ENCODE measurements around the gene SLIT3.

Gene SLIT3

DNA sequence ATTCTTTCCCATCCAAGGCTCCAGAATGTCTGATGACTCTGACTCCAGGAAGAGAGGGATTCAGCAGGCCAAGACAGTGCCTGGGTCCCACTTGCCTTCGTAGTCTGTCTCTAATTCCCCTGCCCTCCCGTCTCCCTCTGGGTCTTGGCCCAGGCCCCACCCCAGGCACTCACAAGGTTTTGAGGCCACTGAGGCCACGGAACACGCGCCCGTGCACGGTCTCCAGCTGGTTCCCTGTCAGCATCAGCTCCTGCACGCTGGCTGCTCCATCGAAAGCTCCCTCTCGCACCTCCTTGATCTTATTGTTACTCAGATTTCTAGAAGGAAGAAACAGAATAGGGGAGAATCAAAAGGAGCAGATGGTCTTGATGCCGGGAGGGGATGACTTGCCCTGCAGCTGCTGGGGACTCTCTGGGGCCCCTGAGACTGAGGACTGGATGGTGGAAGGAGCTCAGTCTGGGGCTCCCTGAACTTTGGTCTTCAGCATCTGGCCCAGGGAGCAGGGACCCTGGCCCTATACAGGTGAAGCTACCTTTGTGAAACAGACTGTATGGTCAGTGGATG is 547.2 kb downstream of the SLIT3 start:
- no peaks in the 10 kb centered on the region for H3K36me3 ChIP-seq (ENCODE audit: insufficient read depth, low read length)
- no peaks in the 10 kb centered on the region for H3K79me2 ChIP-seq (ENCODE audit: insufficient read depth, low read length)
- H3K9ac ChIP-seq (ENCODE audit: low read depth, low read length), result no peak overlapping the region
- no peaks in the 10 kb centered on the region for H3K9me3 ChIP-seq (ENCODE audit: insufficient read depth, low read length, severe bottlenecking)
- DNase-seq (no peak), ATAC-seq (ENCODE audit: insufficient read depth, low read depth) (no peak)
- H4K20me1 ChIP-seq (ENCODE audit: insufficient read depth, low read length), result no peaks in the 10 kb centered on the region
- no peak for TF ChIP-seq EZH2 (IDR thresholded peaks at IDR 0.05; ENCODE audit: borderline replicate concordance, low read depth, low read length, severe bottlenecking)
- TF ChIP-seq, protein P1, sequence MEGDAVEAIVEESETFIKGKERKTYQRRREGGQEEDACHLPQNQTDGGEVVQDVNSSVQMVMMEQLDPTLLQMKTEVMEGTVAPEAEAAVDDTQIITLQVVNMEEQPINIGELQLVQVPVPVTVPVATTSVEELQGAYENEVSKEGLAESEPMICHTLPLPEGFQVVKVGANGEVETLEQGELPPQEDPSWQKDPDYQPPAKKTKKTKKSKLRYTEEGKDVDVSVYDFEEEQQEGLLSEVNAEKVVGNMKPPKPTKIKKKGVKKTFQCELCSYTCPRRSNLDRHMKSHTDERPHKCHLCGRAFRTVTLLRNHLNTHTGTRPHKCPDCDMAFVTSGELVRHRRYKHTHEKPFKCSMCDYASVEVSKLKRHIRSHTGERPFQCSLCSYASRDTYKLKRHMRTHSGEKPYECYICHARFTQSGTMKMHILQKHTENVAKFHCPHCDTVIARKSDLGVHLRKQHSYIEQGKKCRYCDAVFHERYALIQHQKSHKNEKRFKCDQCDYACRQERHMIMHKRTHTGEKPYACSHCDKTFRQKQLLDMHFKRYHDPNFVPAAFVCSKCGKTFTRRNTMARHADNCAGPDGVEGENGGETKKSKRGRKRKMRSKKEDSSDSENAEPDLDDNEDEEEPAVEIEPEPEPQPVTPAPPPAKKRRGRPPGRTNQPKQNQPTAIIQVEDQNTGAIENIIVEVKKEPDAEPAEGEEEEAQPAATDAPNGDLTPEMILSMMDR (IDR thresholded peaks at IDR 0.05; ENCODE audit: borderline replicate concordance, extremely low read depth, low read length, poor library complexity, severe bottlenecking), result no peak
- no peak overlapping the region for H3K4me2 ChIP-seq (ENCODE audit: insufficient read depth, low read length)
- H3K27ac ChIP-seq (ENCODE audit: low read length), result no peak overlapping the region
- H3K27me3 ChIP-seq (ENCODE audit: insufficient read depth, low read length, poor library complexity), result no peaks in the 10 kb centered on the region
- peaks cover 18% of the 10 kb centered on the region for H3K4me1 ChIP-seq (ENCODE audit: insufficient read depth, low read length)
- H3K4me3 ChIP-seq (ENCODE audit: low read depth in 1 of 2, low read length in 2 of 2), result no peak overlapping the region
- no peak overlapping the region for H2AFZ ChIP-seq (ENCODE audit: low read depth, low read length)

DNA sequence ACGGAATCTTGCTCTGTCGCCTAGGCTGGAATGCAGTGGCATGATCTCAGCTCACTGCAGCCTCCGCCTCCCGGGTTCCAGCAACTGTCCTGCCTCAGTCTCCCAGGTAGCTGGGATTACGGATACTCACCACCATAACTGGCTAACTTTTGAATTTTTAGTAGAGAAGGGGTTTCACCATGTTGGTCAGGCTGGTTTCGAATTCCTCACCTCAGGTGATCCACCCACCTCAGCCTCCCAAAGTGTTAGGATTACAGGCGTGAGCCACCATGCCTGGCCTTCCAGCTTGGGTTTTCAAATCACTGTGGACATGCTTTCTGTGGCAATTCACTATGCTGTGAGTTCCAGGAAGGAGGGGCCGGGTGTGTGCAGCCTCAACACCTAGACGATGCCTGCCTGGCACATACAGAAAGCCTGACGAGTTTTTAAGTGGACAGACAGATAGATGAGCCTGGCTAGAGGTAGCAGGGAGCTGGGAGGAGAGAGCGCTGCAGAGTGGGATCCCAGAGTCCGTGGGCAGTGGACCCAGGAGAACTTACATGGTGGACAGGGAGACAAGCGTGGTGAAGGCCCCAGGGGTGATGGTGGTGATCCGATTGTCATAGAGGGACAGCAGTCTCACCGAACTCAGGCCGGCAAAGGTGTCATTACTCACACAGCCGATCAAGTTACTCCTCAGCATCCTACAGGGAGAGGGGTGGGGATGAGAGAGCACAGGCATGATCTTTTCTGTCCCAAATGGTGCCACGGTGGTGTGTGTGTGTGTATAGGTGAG is 548.3 kb downstream of the SLIT3 start:
- no peaks in the 10 kb centered on the region for H3K27me3 ChIP-seq (ENCODE audit: insufficient read depth, low read length, poor library complexity)
- TF ChIP-seq EZH2 (IDR thresholded peaks at IDR 0.05; ENCODE audit: borderline replicate concordance, low read depth, low read length, severe bottlenecking), result no peak
- TF ChIP-seq, protein P1 (IDR thresholded peaks at IDR 0.05; ENCODE audit: borderline replicate concordance, extremely low read depth, low read length, poor library complexity, severe bottlenecking), result no peak
- H3K4me3 ChIP-seq (ENCODE audit: low read depth in 1 of 2, low read length in 2 of 2), result no peak overlapping the region

DNA sequence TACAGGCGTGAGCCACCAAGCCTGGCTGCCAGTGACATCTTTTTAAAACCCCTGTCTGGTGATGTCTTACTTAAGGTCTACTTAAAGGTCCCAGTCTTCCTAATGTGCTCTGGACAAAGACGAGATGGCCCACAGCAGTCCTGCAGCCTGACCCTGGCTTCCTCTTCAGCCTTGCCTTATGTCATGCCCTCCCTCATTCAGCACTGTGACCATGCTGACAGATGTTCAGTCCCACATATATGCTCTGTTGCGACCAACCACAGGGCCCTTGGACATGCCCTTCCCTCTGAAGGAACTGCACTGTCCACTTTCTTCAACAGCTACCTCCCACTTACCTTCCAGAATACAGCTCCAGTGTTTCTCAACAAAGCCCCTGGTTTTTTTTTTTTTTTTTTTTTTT is 548.9 kb downstream of the SLIT3 start:
- no peak overlapping the region for H3K4me3 ChIP-seq (ENCODE audit: low read depth in 1 of 2, low read length in 2 of 2)
- no peaks in the 10 kb centered on the region for H3K79me2 ChIP-seq (ENCODE audit: insufficient read depth, low read length)
- no peak overlapping the region for H3K9ac ChIP-seq (ENCODE audit: low read depth, low read length)
- no peak overlapping the region for H3K27ac ChIP-seq (ENCODE audit: low read length)
- no peak overlapping the region for H3K4me2 ChIP-seq (ENCODE audit: insufficient read depth, low read length)
- H2AFZ ChIP-seq (ENCODE audit: low read depth, low read length), result no peak overlapping the region
- no peak for TF ChIP-seq EZH2 (IDR thresholded peaks at IDR 0.05; ENCODE audit: borderline replicate concordance, low read depth, low read length, severe bottlenecking)
- TF ChIP-seq, protein P1 (IDR thresholded peaks at IDR 0.05; ENCODE audit: borderline replicate concordance, extremely low read depth, low read length, poor library complexity, severe bottlenecking), result no peak
- H3K4me1 ChIP-seq (ENCODE audit: insufficient read depth, low read length), result peaks cover 11% of the 10 kb centered on the region
- DNase-seq, result no peak
- no peaks in the 10 kb centered on the region for H3K9me3 ChIP-seq (ENCODE audit: insufficient read depth, low read length, severe bottlenecking)
- no peaks in the 10 kb centered on the region for H3K27me3 ChIP-seq (ENCODE audit: insufficient read depth, low read length, poor library complexity)
- H3K36me3 ChIP-seq (ENCODE audit: insufficient read depth, low read length), result no peaks in the 10 kb centered on the region
- H4K20me1 ChIP-seq (ENCODE audit: insufficient read depth, low read length), result no peaks in the 10 kb centered on the region
- ATAC-seq (ENCODE audit: insufficient read depth, low read depth), result no peak

More for the DNA sequence above, 548.3 kb downstream of the SLIT3 start:
- H4K20me1 ChIP-seq (ENCODE audit: insufficient read depth, low read length), result no peaks in the 10 kb centered on the region
- ATAC-seq (ENCODE audit: insufficient read depth, low read depth) (no peak), DNase-seq (no peak)
- no peak overlapping the region for H3K4me2 ChIP-seq (ENCODE audit: insufficient read depth, low read length)
- H3K4me1 ChIP-seq (ENCODE audit: insufficient read depth, low read length), result peaks cover 17% of the 10 kb centered on the region
- H3K9me3 ChIP-seq (ENCODE audit: insufficient read depth, low read length, severe bottlenecking), result no peaks in the 10 kb centered on the region
- no peak overlapping the region for H2AFZ ChIP-seq (ENCODE audit: low read depth, low read length)
- no peaks in the 10 kb centered on the region for H3K79me2 ChIP-seq (ENCODE audit: insufficient read depth, low read length)
- H3K9ac ChIP-seq (ENCODE audit: low read depth, low read length), result no peak overlapping the region
- H3K27ac ChIP-seq (ENCODE audit: low read length), result no peak overlapping the region
- H3K36me3 ChIP-seq (ENCODE audit: insufficient read depth, low read length), result no peaks in the 10 kb centered on the region

Measured in DND-41 (cell line).